Stimulated activated naive CD4-positive, alpha-beta T cell (primary cell): ENCODE measurements around the gene EVPLL.
"Not testable (repeated sequence)": the region's sequence is repeated elsewhere in the genome, so short reads cannot be mapped to it uniquely, and the experiment has no call there.

Experiments used
- DNase-seq, 6 experiments: peaks; one replicate each; lab custom pipeline; 2025; lab: John Stamatoyannopoulos, UW

The EVPLL gene

GRCh38 chr17:18377437-18378204, at the start of gene EVPLL:
TSS of gene EVPLL (plus strand) at chr17:18377778. CDS start at chr17:18380938, 3,160 bp downstream.
- DNase-seq = no peak

- no peak for DNase-seq
These were observed 48.9 kb upstream of the EVPLL start for GRCh38 chr17:18328643-18329204.

GRCh38 chr17:18331879-18332278, 45.7 kb upstream of the EVPLL start:
- no peak for DNase-seq

GRCh38 chr17:18332909-18333489, 44.6 kb upstream of the EVPLL start:
- DNase-seq = no peak

- not testable (repeated sequence) for DNase-seq
These were observed 39.4 kb upstream of the EVPLL start for GRCh38 chr17:18338158-18338557.

GRCh38 chr17:18339933-18340332, 37.6 kb upstream of the EVPLL start:
- DNase-seq = no peak

- no peak for DNase-seq
These were observed 33.6 kb upstream of the EVPLL start for GRCh38 chr17:18344021-18344420.

- no peak for DNase-seq
These were observed 24.0 kb upstream of the EVPLL start for GRCh38 chr17:18353541-18353940.

- no peak for DNase-seq
These were observed 21.0 kb upstream of the EVPLL start for GRCh38 chr17:18356624-18357023.

GRCh38 chr17:18360518-18360917, 17.1 kb upstream of the EVPLL start:
- DNase-seq = no peak

GRCh38 chr17:18361837-18362697, 15.5 kb upstream of the EVPLL start:
- no peak for DNase-seq

- peak in 2 of 6 experiments; percentile 26 to 44 for DNase-seq
These were observed 14.9 kb upstream of the EVPLL start for GRCh38 chr17:18362698-18363100.

GRCh38 chr17:18363101-18364049, 14.2 kb upstream of the EVPLL start, which contains the start of gene SHMT1:
TSS of gene SHMT1 (minus strand) at chr17:18363550. CDS start at chr17:18355981, 7,569 bp downstream.
- peak; percentile 78 to 91 (median 86) for DNase-seq

- no peak for DNase-seq
These were observed 13.4 kb upstream of the EVPLL start for GRCh38 chr17:18364166-18364565.

- no peak for DNase-seq
These were observed 8.6 kb upstream of the EVPLL start for GRCh38 chr17:18368946-18369345.

- DNase-seq = no peak
These were observed 6.8 kb upstream of the EVPLL start for GRCh38 chr17:18370761-18371160.

- no peak for DNase-seq
These were observed 6.1 kb upstream of the EVPLL start for GRCh38 chr17:18371455-18371854.

GRCh38 chr17:18373181-18373580, 4.4 kb upstream of the EVPLL start:
- DNase-seq = not testable (repeated sequence)

- DNase-seq = no peak
These were observed 3.4 kb upstream of the EVPLL start for GRCh38 chr17:18374216-18374615.

- no peak for DNase-seq
These were observed 577 bp downstream of the EVPLL start for GRCh38 chr17:18378205-18378505.

- DNase-seq = not testable (repeated sequence)
These were observed 1.0 kb downstream of the EVPLL start for GRCh38 chr17:18378614-18379013.
